Right atrium auricular region (tissue), 2 donors: ENCODE data around the gene SPAG17. TPM values are rescaled to one million over a fixed set of nuclear protein-coding genes. Genes with fewer than 3 reads are reported as not detected.

Experiments
- DNase-seq: peaks from one replicate; pipeline ENCODE4 v3.0.0-alpha.2; 2019; ENCODE audit warnings: low spot score
- H3K27ac ChIP-seq, 2 donors: fragments of 200-600 bp; sonication (generic); 1 replicate in 1 of 2; 2 replicates in 1 of 2; pipeline ENCODE4 v1.5.1; 2016 to 2019
- H3K27me3 ChIP-seq, 2 donors: fragments of 200-600 bp; sonication (generic); one replicate each; pipeline versions ENCODE4 v1.5.1 to v1.6.0; 2017 to 2019
- H3K36me3 ChIP-seq: fragments of 200-600 bp; sonication (generic); one replicate; pipeline ENCODE4 v1.5.1; 2016
- H3K4me1 ChIP-seq, 2 donors: fragments of 200-600 bp; sonication (generic); one replicate each; pipeline versions ENCODE4 v1.5.1 to v1.6.0; 2017 to 2019
- H3K4me3 ChIP-seq, 2 donors: fragments of 200-600 bp; sonication (generic); 1 replicate in 1 of 2; 2 replicates in 1 of 2; pipeline ENCODE4 v1.5.1; 2017 to 2019; ENCODE audit warnings: mild to moderate bottlenecking in 1 of 2, moderate library complexity in 1 of 2
- H3K9me3 ChIP-seq, 2 donors: fragments of 200-600 bp; sonication (generic); one replicate each; pipeline ENCODE4 v1.5.1; 2019
- CTCF ChIP-seq, 2 donors: fragments of 200-600 bp; sonication (generic); IDR thresholded peaks; one replicate each; pipeline ENCODE4 v1.5.1; 2019; ENCODE audit warnings: antibody characterized with exemption in 2 of 2
- total RNA-seq, 2 donors: library from RNA; depleted of rRNA; stranded (reverse); fragments of >200 nt; gene quantifications; one replicate each; pipeline ENCODE4 v1.1.0, GENCODE V29; 2016

The SPAG17 gene
- total RNA-seq, 2 donors from 2014 or later, result 0.39 TPM; not detected in 1

- TF ChIP-seq CTCF (IDR thresholded peaks at IDR 0.05), result no peak
- H3K36me3 ChIP-seq, result no peaks in the 10 kb centered on the region
- no peak overlapping the region for H3K4me3 ChIP-seq
- no peak for DNase-seq
- H3K27me3 ChIP-seq, result no peaks in the 10 kb centered on the region
- H3K27ac ChIP-seq, result no peak overlapping the region
- no peaks in the 10 kb centered on the region for H3K4me1 ChIP-seq
- H3K9me3 ChIP-seq, result no peaks in the 10 kb centered on the region
Observed at GRCh38 chr1:118099686-118100085, 85.3 kb downstream of the SPAG17 start.

DNA sequence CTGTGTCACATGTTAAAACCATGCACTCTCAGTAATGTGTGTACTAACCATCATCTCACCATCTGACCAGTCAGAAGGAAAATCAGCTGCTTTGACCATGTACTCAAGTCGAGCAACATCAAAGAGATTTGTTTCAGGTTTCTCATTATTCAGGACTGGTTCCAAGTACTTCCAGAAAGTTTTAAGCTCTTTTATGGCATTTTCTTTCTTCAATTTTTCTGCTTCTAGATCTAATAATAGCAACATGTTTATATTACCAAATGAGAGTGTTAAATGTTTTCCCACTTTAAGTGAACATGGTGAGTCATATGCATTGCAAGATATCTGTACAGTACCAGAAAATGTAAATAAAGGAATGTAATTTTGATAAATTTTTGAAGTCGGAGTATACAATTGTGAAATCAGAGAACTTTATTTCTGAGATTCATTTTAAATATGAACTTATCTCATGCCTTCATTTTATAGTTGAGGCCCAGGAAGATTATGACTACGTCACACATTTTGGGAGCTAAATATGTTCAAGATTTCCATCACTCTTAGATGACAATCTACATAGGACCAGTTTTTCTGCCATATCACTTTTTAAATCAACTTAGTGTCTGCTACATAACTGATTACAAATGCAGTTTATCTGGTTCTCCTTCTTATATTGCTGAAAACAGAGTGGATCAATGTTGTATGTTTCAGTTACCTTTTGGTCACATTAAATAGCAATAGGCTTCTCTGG is 87.2 kb downstream of the SPAG17 start:
- no peak overlapping the region for H3K4me3 ChIP-seq
- H3K9me3 ChIP-seq, result no peaks in the 10 kb centered on the region
- no peaks in the 10 kb centered on the region for H3K4me1 ChIP-seq
- no peaks in the 10 kb centered on the region for H3K27me3 ChIP-seq
- no peak overlapping the region for H3K27ac ChIP-seq
- DNase-seq, result no peak
- H3K36me3 ChIP-seq, result no peaks in the 10 kb centered on the region
- no peak for TF ChIP-seq CTCF (IDR thresholded peaks at IDR 0.05)

DNA sequence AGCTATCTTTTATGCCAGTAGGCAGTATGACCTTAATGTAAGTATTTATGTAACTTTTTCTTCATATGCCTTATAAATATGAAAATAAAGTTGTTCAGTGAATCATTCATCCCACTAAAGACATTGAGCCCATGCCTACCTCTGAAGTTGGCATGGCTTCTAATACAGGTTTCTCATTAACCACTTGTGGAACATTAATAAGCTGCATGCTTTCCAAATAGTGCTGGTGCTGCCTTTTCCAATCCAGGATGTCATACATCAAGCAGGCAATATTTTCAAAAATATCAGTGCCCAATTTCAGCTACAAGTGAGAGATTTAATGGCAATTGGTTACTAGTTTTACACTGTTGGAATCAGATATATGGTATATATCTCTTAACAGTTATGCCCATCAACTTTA is 92.0 kb downstream of the SPAG17 start:
- H3K27ac ChIP-seq, result no peak overlapping the region
- no peaks in the 10 kb centered on the region for H3K36me3 ChIP-seq
- no peaks in the 10 kb centered on the region for H3K4me1 ChIP-seq
- no peak for DNase-seq
- no peaks in the 10 kb centered on the region for H3K9me3 ChIP-seq
- H3K4me3 ChIP-seq, result no peak overlapping the region
- no peaks in the 10 kb centered on the region for H3K27me3 ChIP-seq
- no peak for TF ChIP-seq CTCF (IDR thresholded peaks at IDR 0.05)

- Histone ChIP-seq H3K36me3 (no peaks in the 10 kb centered on the region), H3K4me1 (no peaks in the 10 kb centered on the region), H3K27me3 (no peaks in the 10 kb centered on the region), H3K4me3 (no peak overlapping the region), H3K27ac (no peak overlapping the region), H3K9me3 (no peaks in the 10 kb centered on the region)
- no peak for TF ChIP-seq CTCF (IDR thresholded peaks at IDR 0.05)
- DNase-seq, result no peak
Observed at GRCh38 chr1:118090130-118090529, 94.9 kb downstream of the SPAG17 start.

GRCh38 chr1:118085365-118085764 is 99.7 kb downstream of the SPAG17 start:
- H3K4me1 ChIP-seq, result no peaks in the 10 kb centered on the region
- H3K9me3 ChIP-seq, result no peaks in the 10 kb centered on the region
- H3K36me3 ChIP-seq, result no peaks in the 10 kb centered on the region
- H3K4me3 ChIP-seq, result no peak overlapping the region
- no peak for TF ChIP-seq CTCF (IDR thresholded peaks at IDR 0.05)
- no peak overlapping the region for H3K27ac ChIP-seq
- H3K27me3 ChIP-seq, result no peaks in the 10 kb centered on the region
- no peak for DNase-seq

GRCh38 chr1:118084400-118084799 is 100.6 kb downstream of the SPAG17 start:
- TF ChIP-seq CTCF (IDR thresholded peaks at IDR 0.05), result no peak
- DNase-seq, result no peak
- Histone ChIP-seq H3K9me3 (no peaks in the 10 kb centered on the region), H3K36me3 (no peaks in the 10 kb centered on the region), H3K4me3 (no peak overlapping the region), H3K27me3 (no peaks in the 10 kb centered on the region), H3K27ac (no peak overlapping the region), H3K4me1 (no peaks in the 10 kb centered on the region)
